T-helper 17 cell (primary cell): Measurements from ENCODE around the gene TRIM40. TPM values are rescaled to one million over a fixed set of nuclear protein-coding genes. Genes with fewer than 3 reads are reported as not detected.
A peak's percentile ranks its signal among the peaks of the same experiment; 100 is the strongest.

Experiments used
- ATAC-seq: fragments of 150-1000 bp; cut with Tn5 transposase; 2 replicates; pipeline ENCODE4 v1.10.0; 2021; ENCODE audit warnings: mild to moderate bottlenecking, moderate library complexity
- DNase-seq, 3 donors: peaks; one replicate each; pipeline versions ENCODE4 v3.0.0 to v3.0.0-alpha.2; 2020 to 2021
- H3K9me3 ChIP-seq: one replicate; pipeline ENCODE4 v1.7.0; 2013; ENCODE audit warnings: low read length, mild to moderate bottlenecking; ENCODE audit not compliant: control insufficient read depth, poor library complexity, severe bottlenecking
- H3K27ac Mint-ChIP-seq: one replicate; pipeline ENCODE4 v1.8.0; 2022; ENCODE audit warnings: mild to moderate bottlenecking, moderate library complexity, mixed read lengths
- H3K27me3 Mint-ChIP-seq: one replicate; pipeline ENCODE4 v1.8.0; 2022; ENCODE audit warnings: mixed read lengths
- H3K36me3 Mint-ChIP-seq: one replicate; pipeline ENCODE4 v1.8.0; 2022; ENCODE audit warnings: low read depth, mixed read lengths
- H3K4me1 Mint-ChIP-seq: one replicate; pipeline ENCODE4 v1.8.0; 2022; ENCODE audit warnings: mild to moderate bottlenecking, mixed read lengths
- H3K4me3 Mint-ChIP-seq: one replicate; pipeline ENCODE4 v1.8.0; 2022; ENCODE audit warnings: mild to moderate bottlenecking, moderate library complexity, mixed read lengths
- total RNA-seq, 4 donors: library from RNA in 2 of 4; stranded (reverse) in 2 of 4; gene quantifications; one replicate each; pipeline ENCODE4 v1.2.3 and lab custom pipeline; 2022 to 2026

Gene TRIM40
- total RNA-seq, 2 donors from 2014 or later, result 0.22 to 3.5 TPM

GRCh38 chr6:30147096-30147495, 11.2 kb downstream of the TRIM40 start:
- ATAC-seq (peak; percentile 54), DNase-seq (no peak)
- peaks cover 4% of the 10 kb centered on the region for H3K36me3 Mint-ChIP-seq
- H3K27ac Mint-ChIP-seq, result no peak overlapping the region
- peaks cover 64% of the 10 kb centered on the region for H3K27me3 Mint-ChIP-seq
- no peak overlapping the region for H3K4me3 Mint-ChIP-seq
- peaks cover 5% of the 10 kb centered on the region for H3K4me1 Mint-ChIP-seq
- no peaks in the 10 kb centered on the region for H3K9me3 ChIP-seq

- Mint-ChIP-seq H3K36me3 (peaks cover 3% of the 10 kb centered on the region), H3K4me3 (no peak overlapping the region), H3K4me1 (peaks cover 8% of the 10 kb centered on the region), H3K27me3 (peaks cover 77% of the 10 kb centered on the region), H3K27ac (no peak overlapping the region)
- H3K9me3 ChIP-seq, result no peaks in the 10 kb centered on the region
- DNase-seq (no peak), ATAC-seq (no peak)
Observed at GRCh38 chr6:30149234-30149633, 13.3 kb downstream of the TRIM40 start.

GRCh38 chr6:30149858-30150550, 14.1 kb downstream of the TRIM40 start:
- H3K27me3 Mint-ChIP-seq, result peaks cover 77% of the 10 kb centered on the region
- H3K4me3 Mint-ChIP-seq, result no peak overlapping the region
- H3K4me1 Mint-ChIP-seq, result peaks cover 8% of the 10 kb centered on the region
- H3K27ac Mint-ChIP-seq, result no peak overlapping the region
- no peak for DNase-seq
- no peak for ATAC-seq
- no peaks in the 10 kb centered on the region for H3K9me3 ChIP-seq
- H3K36me3 Mint-ChIP-seq, result peaks cover 3% of the 10 kb centered on the region

DNA sequence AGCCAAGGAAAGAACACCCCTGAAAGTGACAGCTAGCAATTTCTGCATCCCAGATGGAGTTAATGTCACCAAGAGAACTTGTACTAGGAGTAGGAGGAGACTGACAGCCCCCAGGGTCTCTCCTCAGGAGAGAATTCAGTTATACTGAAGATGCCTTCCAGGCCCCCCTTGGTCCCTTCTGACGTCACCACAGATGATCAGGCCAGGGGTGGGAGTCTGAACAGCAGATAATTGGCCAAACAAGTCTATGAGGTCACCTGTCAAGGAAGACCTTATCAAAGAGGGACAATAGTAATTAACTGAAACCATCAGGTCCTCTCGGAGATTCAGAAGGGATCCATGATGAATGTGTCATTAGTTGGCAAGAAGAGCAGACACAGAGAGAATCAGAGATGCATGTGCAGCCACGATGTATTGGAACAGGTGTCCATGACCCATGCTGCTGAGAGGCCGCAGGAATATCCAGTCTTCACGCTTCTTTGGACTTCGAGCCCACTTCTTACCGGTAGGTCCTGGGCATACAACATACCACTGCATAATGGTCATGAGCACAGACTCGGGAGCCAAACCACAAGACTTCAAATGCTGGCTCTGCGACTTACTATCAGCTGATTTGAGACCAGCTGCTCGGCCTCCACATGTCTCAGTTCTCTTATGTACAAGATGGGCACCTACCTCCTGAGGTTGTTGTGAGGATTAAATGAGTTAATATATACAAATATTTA, 14.9 kb downstream of the TRIM40 start:
- H3K9me3 ChIP-seq, result no peaks in the 10 kb centered on the region
- Mint-ChIP-seq H3K4me1 (peaks cover 8% of the 10 kb centered on the region), H3K36me3 (peaks cover 3% of the 10 kb centered on the region), H3K27me3 (peaks cover 77% of the 10 kb centered on the region), H3K27ac (no peak overlapping the region), H3K4me3 (no peak overlapping the region)
- DNase-seq (no peak), ATAC-seq (no peak)

- DNase-seq, result no peak
- H3K4me3 Mint-ChIP-seq, result no peak overlapping the region
- H3K27me3 Mint-ChIP-seq, result peaks cover 80% of the 10 kb centered on the region
- H3K27ac Mint-ChIP-seq, result no peak overlapping the region
- no peak for ATAC-seq
- peaks cover 8% of the 10 kb centered on the region for H3K4me1 Mint-ChIP-seq
- no peaks in the 10 kb centered on the region for H3K9me3 ChIP-seq
- H3K36me3 Mint-ChIP-seq, result peaks cover 3% of the 10 kb centered on the region
Observed at GRCh38 chr6:30151580-30151979, 15.6 kb downstream of the TRIM40 start.

GRCh38 chr6:30152016-30152673, 16.2 kb downstream of the TRIM40 start:
- ATAC-seq (no peak), DNase-seq (no peak)
- no peaks in the 10 kb centered on the region for H3K9me3 ChIP-seq
- Mint-ChIP-seq H3K27me3 (peaks cover 78% of the 10 kb centered on the region), H3K4me3 (no peak overlapping the region), H3K36me3 (peaks cover 3% of the 10 kb centered on the region), H3K27ac (no peak overlapping the region), H3K4me1 (peaks cover 8% of the 10 kb centered on the region)

DNA sequence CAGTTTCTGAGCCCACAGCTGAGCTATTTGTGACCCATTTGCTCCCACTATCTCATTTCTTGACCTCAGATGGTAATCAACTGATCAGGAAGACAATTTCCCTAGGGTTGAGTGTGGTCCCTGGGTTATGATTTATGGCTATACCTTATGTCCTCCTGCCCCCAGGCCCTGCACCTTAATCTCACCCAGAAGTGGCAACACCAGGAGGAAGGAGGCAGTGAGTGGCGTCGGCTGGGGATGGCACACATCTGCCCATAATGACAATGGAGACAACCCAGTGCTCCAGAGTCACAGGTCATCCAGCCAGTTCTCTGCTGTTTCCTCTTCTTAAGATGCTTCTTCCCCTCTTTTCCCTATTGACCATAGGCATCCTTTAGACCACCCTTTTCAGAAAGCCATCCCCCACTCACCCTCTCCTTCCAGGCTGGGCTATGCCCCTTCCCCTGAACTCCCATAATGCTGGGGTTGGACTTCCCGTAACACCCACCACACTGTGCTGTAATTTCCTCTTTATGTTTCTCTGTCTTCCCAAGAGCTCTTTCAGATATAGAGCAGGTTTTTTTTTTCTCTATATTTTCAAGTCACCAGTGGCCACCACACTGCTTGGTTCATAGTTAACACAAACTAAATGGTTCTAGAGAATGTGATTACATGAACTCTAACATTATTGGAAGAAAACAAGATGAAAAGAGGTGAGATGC, 17.1 kb downstream of the TRIM40 start:
- peaks cover 8% of the 10 kb centered on the region for H3K4me1 Mint-ChIP-seq
- H3K27ac Mint-ChIP-seq, result peak overlapping the region; percentile 79
- H3K4me3 Mint-ChIP-seq, result no peak overlapping the region
- DNase-seq (no peak), ATAC-seq (no peak)
- peaks cover 3% of the 10 kb centered on the region for H3K36me3 Mint-ChIP-seq
- H3K27me3 Mint-ChIP-seq, result peaks cover 71% of the 10 kb centered on the region
- no peaks in the 10 kb centered on the region for H3K9me3 ChIP-seq

- Mint-ChIP-seq H3K27me3 (peaks cover 71% of the 10 kb centered on the region), H3K36me3 (peaks cover 3% of the 10 kb centered on the region), H3K4me3 (no peak overlapping the region)
Observed at GRCh38 chr6:30154061-30154460, 18.1 kb downstream of the TRIM40 start.

DNA sequence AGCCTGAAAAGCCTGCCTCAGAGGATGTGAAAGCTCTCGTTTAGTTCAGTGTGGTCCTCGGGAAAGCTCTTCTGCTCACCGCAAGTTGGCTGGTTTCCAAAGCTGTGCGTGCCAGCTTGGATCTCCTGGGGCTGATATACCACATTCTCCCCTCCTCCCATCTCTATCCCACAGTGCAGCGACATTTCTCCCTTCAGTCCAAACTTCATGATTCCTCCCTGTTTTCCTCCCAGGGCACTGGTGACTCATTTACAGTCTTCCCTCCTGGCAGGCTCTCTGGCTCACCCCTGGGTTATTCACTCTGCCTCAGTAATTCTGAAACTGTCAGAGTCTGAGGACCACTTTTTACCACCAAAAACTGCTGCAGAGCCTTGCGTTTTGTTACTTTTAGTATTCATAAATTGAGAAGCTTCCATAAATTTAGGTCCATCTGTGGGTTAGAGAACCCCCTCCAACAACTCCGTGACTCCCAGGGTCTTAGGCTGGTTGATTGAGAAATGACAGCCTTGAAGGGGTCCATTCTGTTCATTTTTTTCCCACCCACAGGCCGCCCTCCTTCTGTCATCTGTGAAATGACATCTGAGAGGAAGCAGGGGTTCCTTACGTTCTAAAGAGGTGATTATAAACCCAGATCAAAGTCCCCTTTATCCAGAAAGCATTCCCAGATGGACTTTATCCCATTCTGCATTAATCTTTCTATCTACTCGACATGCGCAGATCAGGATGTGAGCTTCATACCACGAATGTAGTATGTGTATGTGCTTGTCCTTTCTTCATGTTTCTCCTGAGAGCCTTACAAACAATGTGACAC, 19.0 kb downstream of the TRIM40 start:
- ATAC-seq, result no peak
- Mint-ChIP-seq H3K27ac (no peak overlapping the region), H3K36me3 (peaks cover 5% of the 10 kb centered on the region), H3K4me1 (peaks cover 8% of the 10 kb centered on the region), H3K27me3 (peaks cover 78% of the 10 kb centered on the region), H3K4me3 (no peak overlapping the region)
- DNase-seq, result no peak
- no peaks in the 10 kb centered on the region for H3K9me3 ChIP-seq

More at GRCh38 chr6:30154061-30154460, 18.1 kb downstream of the TRIM40 start:
- DNase-seq, result no peak
- ATAC-seq, result no peak
- H3K4me1 Mint-ChIP-seq, result peaks cover 8% of the 10 kb centered on the region
- H3K9me3 ChIP-seq, result no peaks in the 10 kb centered on the region
- H3K27ac Mint-ChIP-seq, result no peak overlapping the region

DNA sequence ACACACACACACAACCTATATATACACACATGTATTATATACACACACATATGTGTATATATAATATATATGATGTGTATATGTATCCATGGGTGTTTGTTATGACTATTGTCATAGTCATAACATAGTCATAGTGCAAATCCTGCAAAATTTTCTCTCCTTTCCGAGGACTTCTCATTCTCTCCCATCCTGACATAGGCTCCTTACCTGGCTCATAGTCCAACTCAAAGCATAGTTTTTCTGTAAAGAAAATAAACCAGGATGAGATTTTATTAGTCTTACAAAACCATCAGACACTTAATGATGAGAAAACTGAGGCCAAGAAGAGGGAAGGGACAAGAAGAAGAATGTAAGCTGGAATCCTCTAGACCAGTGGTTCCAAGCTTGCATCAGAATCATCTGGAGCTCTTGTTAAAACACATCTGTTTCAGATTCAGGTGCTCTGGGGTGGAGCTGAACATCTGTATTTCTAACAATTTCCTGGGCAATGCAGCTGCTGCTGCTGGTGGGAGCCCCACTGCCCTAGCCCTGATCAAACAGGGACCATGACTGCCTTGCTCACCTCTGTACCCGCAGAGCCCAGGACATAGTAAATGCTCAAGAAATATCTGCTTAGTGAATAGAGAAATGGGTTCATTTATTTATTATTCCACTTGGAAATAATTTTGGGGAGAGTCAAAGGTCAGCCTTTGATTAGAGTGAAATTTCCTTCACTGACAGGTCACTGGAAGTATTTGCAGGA, 19.8 kb downstream of the TRIM40 start:
- H3K36me3 Mint-ChIP-seq, result peaks cover 6% of the 10 kb centered on the region
- peaks cover 5% of the 10 kb centered on the region for H3K4me1 Mint-ChIP-seq
- ATAC-seq, result no peak
- H3K9me3 ChIP-seq, result no peaks in the 10 kb centered on the region
- no peak overlapping the region for H3K4me3 Mint-ChIP-seq
- H3K27ac Mint-ChIP-seq, result no peak overlapping the region
- DNase-seq, result no peak
- peaks cover 78% of the 10 kb centered on the region for H3K27me3 Mint-ChIP-seq

DNA sequence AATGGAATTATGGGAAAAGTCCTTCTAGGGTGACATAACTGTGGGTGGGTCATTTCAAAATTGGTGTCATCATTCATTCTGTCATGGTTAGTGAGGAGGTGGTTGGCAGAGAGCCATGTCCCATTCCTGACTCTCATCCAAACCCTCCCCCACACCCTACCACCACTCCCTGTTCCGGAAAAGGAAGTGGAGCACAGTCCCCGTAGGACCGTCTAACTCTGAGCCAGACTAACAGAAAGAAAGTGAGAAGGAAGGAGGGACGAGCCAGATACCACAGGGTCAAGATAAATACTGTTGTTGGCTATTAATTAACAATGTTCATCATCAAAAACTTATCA, 20.3 kb downstream of the TRIM40 start:
- H3K4me1 Mint-ChIP-seq, result peaks cover 5% of the 10 kb centered on the region
- peaks cover 6% of the 10 kb centered on the region for H3K36me3 Mint-ChIP-seq
- peaks cover 79% of the 10 kb centered on the region for H3K27me3 Mint-ChIP-seq
- ATAC-seq, result no peak
- H3K27ac Mint-ChIP-seq, result no peak overlapping the region
- no peak overlapping the region for H3K4me3 Mint-ChIP-seq
- H3K9me3 ChIP-seq, result no peaks in the 10 kb centered on the region
- no peak for DNase-seq

DNA sequence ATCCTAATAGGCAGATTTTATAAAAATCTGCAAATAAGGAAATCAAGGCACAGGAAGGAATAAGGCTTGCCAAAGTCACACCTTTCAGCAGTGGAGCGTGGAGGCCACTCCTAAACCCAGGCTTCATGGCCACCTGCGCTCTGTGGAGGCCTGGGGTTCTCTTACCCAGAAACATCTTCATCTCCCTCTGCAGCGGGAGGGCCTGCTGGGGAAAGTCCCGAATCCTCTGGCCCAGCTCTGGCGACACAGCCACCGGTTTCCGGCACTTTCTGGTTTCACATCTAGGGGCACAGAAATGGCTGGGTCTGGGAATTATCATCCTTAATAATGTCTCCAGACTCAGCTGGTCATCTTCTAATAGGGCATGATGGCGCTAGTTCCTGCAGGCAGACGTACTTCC, 20.8 kb downstream of the TRIM40 start:
- Mint-ChIP-seq H3K4me3 (no peak overlapping the region), H3K27ac (no peak overlapping the region)
- no peak for ATAC-seq

More for the DNA sequence above, 20.8 kb downstream of the TRIM40 start:
- H3K36me3 Mint-ChIP-seq, result peaks cover 6% of the 10 kb centered on the region
- H3K27me3 Mint-ChIP-seq, result peaks cover 79% of the 10 kb centered on the region
- peaks cover 5% of the 10 kb centered on the region for H3K4me1 Mint-ChIP-seq
- no peak for DNase-seq
- H3K9me3 ChIP-seq, result no peaks in the 10 kb centered on the region
